ENCODE data around the gene RACK1. TPM values are rescaled to one million over a fixed set of nuclear protein-coding genes. Genes with fewer than 3 reads are reported as not detected.

RACK1 gene
- total and polyA plus RNA-seq, 12 donors = 581 to 2,221 (median 640) TPM

GRCh38 chr5:181232593-181232992 is 11.1 kb downstream of the RACK1 start:
- Histone ChIP-seq H3K27ac (no peak overlapping the region), H3K36me3 (peaks cover 3 to 97% (median 57%) of the 10 kb centered on the region in 9 donors), H3K9me3 (no peaks in the 10 kb centered on the region), H3K4me3 (no peak overlapping the region), H3K4me1 (no peaks in the 10 kb centered on the region), H3K27me3 (no peaks in the 10 kb centered on the region)
- WGBS, 2 donors = 85 to 89% methylated on average over 18 of the region's 18 CpGs
- intact Hi-C loops (cut with DNase I) = no loop called here
- no peak for DNase-seq
- no peak for TF ChIP-seq CTCF (IDR thresholded peaks at IDR 0.05)
- ATAC-seq = no peak

GRCh38 chr5:181231432-181231831 is 12.3 kb downstream of the RACK1 start:
- H3K4me1 ChIP-seq = peaks cover 0 to under 1% (median 0%) of the 10 kb centered on the region in 9 donors
- H3K9me3 ChIP-seq = no peaks in the 10 kb centered on the region
- no peak for TF ChIP-seq CTCF (IDR thresholded peaks at IDR 0.05)
- DNase-seq (no peak), ATAC-seq (no peak)
- H3K4me3 ChIP-seq = no peak overlapping the region
- intact Hi-C loops (cut with DNase I) = no loop called here
- no peaks in the 10 kb centered on the region for H3K27me3 ChIP-seq
- peaks cover 0 to 96% (median 45%) of the 10 kb centered on the region in 9 donors for H3K36me3 ChIP-seq
- 85 to 88% methylated on average over 7 of the region's 7 CpGs for WGBS, 2 donors
- no peak overlapping the region for H3K27ac ChIP-seq

- no peak overlapping the region for H3K4me3 ChIP-seq
- intact Hi-C loops (cut with DNase I) = no loop called here
- H3K36me3 ChIP-seq = peaks cover 0 to 88% (median 37%) of the 10 kb centered on the region in 9 donors
- no peak for ATAC-seq
- H3K4me1 ChIP-seq = peaks cover 0 to 5% (median 0%) of the 10 kb centered on the region in 9 donors
- no peaks in the 10 kb centered on the region for H3K9me3 ChIP-seq
- no peak for DNase-seq
- H3K27me3 ChIP-seq = no peaks in the 10 kb centered on the region
- 87 to 90% methylated on average over 6 of the region's 6 CpGs for WGBS, 2 donors
- H3K27ac ChIP-seq = no peak overlapping the region
- no peak for TF ChIP-seq CTCF (IDR thresholded peaks at IDR 0.05)
These were observed 13.2 kb downstream of the RACK1 start for GRCh38 chr5:181230551-181230950.

GRCh38 chr5:181229996-181230395 is 13.7 kb downstream of the RACK1 start:
- Histone ChIP-seq H3K36me3 (peaks cover 0 to 82% (median 31%) of the 10 kb centered on the region in 9 donors), H3K27ac (no peak overlapping the region), H3K4me1 (peaks cover 0 to 11% (median 2%) of the 10 kb centered on the region in 9 donors), H3K4me3 (no peak overlapping the region), H3K27me3 (no peaks in the 10 kb centered on the region), H3K9me3 (no peaks in the 10 kb centered on the region)
- DNase-seq (no peak), ATAC-seq (no peak)
- WGBS, 2 donors = 95 to 97% methylated on average over 13 of the region's 13 CpGs
- TF ChIP-seq CTCF (IDR thresholded peaks at IDR 0.05) = no peak
- intact Hi-C loops (cut with DNase I) = no loop called here

Measured in heart right ventricle (tissue), 16 donors.